Measurements from ENCODE around the gene ZNF764. TPM values are rescaled to one million over a fixed set of nuclear protein-coding genes. Genes with fewer than 3 reads are reported as not detected.

ZNF764 gene
- total RNA-seq: 7.3 and 9.0 TPM in 2 replicates

DNA sequence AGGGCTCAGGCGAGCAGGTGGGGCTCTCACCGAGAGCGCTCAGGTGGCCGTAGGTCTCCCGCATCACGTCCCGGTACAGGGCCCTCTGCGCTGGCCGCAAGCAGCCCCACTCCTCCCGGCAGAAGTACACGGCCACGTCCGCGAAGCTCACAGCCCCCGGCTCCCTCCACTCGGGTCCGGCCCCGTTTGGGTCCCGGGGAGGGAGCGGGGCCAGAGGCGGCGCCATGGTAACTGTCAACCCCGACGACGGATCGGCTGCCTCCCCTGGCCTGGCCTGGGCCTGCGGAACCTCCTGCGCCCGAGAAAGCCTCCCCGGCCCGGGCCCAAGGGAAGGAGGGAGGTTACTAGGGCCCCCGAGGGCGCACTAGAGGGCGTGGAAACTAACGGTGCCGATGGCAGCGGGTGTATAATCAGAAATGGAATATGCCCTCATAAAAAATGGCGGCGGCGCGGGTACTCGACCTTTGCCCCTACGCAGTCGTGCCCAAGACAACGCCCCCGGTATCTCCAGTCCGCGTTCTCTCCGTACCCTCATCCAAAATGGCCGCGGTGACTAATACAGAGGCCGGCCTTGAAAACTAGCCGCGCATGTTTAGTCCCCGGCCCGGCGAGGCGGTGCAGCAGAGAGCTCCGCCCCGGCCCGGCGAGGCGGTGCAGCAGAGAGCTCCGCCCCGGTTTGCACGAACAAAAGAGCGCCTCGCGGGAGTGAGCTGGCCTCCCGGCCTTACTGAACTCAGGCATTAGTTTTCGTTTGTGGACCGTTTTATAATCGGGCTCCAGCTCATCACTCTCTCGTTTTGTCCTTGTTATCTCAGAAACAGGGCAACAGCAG is at the start of gene ZNF764:
TSS of gene ZNF764 (minus strand) at position 418 of the 832 bp plus-strand sequence. CDS start at position 226, 192 bp downstream.

DNA sequence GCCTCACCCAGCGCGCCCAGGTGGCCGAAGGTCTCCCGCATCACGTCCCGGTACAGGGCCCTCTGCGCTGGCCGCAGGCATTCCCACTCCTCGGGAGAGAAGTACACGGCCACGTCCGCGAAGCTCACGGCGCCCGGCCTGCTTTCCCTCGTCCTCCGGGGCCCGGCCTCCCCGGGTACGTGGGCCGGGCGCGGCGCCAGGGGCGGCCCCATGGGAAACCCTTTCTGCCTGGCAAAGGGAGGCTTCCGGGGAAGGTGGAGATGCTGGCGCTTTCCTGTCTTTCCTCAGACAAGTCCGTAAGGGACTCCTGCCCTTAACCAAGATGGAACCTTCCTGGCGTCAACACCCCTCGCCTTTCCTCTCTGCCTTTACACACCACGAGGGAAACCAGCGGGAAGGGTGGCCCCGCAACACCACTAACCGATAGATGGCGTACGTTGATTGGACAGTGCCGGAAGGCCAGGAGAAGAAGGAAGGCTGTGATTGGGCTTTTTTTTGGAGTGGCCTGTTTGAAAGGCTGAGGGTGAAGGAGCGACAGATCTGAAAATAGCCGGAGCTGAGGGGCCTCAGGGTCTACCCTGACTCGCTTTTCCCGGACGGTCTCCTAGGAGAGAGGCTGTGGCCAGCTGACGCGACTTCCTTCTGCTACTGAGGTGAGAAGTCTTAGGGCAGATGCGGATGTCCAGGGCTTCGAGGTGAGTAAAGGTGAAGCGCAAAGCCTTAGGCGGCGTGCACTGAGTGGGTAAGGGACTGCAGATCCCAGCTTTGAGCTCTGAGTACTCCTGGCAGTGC is 27.4 kb upstream of the ZNF764 start, which contains the start of gene ZNF785:
TSS of gene ZNF785 (minus strand) at position 298 of the 792 bp plus-strand sequence. CDS start at position 212, 86 bp downstream.

DNA sequence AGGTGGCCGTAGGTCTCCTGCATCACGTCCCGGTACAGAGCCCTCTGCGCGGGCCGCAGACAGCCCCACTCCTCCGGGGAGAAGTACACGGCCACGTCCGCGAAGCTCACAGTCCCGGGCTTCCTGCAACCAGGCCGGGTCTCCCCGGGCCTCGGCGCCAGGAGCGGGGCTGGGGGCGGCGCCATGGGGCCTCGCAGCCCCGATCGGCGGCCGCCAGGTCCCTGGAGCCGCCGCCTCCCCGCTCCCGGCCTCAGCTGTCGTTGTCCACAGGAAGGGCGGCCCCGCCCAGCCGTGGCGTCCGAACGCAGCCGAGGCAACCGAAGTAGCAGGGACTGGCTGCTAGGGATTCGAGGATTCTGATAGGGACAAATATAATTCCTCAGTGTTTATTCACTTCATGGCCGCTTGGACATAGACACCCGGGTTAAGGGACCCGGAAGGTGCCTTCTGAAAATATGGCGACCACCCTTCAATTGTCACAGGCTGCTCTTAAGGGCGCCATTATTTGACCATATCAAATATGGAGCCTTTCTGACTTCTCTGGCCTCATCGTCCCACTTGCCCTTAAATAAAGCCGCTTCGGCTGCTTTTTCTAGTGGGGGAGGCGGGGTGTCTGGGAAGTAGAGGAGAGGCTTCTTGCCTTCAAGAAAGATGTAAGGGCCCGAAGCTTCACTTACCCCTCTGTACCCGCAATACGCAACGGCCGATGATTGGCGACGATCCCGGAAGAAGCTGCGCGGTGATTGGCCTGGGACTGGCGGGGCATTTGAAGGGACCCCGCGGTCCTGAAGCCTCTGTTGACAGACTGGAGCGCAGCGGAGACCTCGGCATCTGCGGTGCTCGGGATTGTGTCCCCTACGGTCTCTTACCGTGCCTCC is 13.5 kb upstream of the ZNF764 start, which contains the start of gene ZNF688:
TSS of gene ZNF688 (minus strand) at position 270 of the 878 bp plus-strand sequence. CDS start at position 185, 85 bp downstream.

DNA sequence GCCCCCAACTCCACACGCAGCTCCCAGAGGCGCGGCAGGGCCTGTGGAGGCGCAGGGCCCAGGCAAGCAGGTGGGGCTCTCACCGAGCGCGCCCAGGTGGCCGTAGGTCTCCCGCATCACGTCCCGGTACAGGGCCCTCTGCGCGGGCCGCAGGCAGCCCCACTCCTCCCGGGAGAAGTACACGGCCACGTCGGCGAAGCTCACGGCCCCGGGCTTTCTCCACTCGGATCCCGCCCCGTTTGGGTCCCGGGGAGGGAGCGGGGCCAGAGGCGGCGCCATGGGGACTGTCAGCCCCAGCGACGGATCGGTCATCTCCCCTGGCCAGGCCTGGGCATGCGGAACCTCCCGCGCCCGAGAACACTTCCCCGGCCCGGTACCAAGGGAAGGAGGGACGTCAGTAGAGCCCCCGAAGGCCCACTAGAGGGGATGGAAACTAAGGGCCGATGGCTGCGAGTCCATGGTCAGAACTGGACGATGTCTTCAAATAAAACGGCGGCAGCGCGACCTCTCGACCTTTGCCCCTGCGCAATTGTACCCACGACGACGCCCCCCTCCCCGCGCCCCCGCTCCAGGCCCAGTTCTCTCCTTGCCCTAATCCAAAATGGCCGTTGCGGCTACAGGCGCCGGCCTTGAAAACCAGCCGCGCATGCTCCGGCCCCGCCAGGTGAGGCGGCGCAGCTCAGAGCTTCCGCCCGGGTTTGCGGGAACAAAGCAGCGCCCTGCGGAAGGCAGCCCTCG is 23.6 kb downstream of the ZNF764 start, which contains the start of gene ZNF747:
TSS of gene ZNF747 (minus strand) at position 491 of the 738 bp plus-strand sequence. CDS start at position 312, 179 bp downstream.

DNA sequence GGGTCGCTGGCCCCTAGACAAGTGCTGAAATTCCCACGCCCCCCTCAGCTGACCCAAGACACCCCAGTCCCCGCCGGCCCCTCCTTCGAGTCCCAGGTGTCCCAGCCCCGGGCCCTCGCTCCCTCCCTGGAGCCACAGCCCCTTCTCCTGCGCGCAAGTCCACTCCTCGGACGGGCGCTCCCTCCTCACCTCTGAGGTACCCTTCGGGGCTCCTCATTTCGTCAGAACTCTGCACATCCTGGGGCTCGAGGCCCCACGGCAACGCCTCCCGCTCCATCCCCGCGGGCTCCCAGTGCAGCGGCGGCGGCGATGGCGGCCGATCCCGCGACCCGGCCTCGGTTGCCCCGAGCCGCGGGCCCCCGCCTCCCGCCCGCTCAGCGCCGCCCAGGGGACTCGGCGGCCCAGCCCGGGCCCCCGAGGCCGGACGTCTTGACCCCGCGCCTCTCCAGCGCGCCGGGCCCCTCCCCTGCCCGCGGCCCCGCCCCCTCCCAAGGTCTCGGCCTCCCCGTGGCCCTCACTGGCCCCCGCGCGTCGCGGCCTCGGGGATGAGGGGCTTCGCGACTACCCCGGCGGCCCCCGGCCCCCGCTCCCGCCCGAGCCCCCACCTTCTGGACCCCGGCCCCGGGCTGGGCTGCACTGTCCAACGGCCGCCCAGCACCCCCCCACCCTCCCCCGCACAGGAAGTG is 31.9 kb downstream of the ZNF764 start, which contains the start of gene ZNF768:
TSS of gene ZNF768 (minus strand) at position 430 of the 686 bp plus-strand sequence. CDS start at position 277, 153 bp downstream.

Other genes with a start within 250 kb of the ZNF764 start
- gene CD2BP2, start 203.1 kb downstream of the ZNF764 start, total RNA-seq: 42.4 and 48.6 TPM in 2 replicates
- gene TBC1D10B, start 187.9 kb downstream of the ZNF764 start, total RNA-seq: 32.0 and 44.6 TPM in 2 replicates
- not detected in 2 replicates for gene MYL11, start 183.6 kb downstream of the ZNF764 start, total RNA-seq
- not detected in 2 replicates for gene SEPTIN1, start 175.8 kb downstream of the ZNF764 start, total RNA-seq
- gene ZNF48, start 163.0 kb downstream of the ZNF764 start, total RNA-seq: 3.7 and 7.6 TPM in 2 replicates
- gene ZNF771, start 150.8 kb downstream of the ZNF764 start, total RNA-seq: 11.9 and 17.2 TPM in 2 replicates
- 14.6 and 19.8 TPM in 2 replicates for gene DCTPP1, start 128.3 kb downstream of the ZNF764 start, total RNA-seq
- 16.4 and 24.5 TPM in 2 replicates for gene SEPHS2, start 112.5 kb downstream of the ZNF764 start, total RNA-seq
- gene ITGAL, start 85.6 kb downstream of the ZNF764 start, total RNA-seq: not detected in 2 replicates
- 23.6 and 24.8 TPM in 2 replicates for gene ZNF768, start 31.8 kb downstream of the ZNF764 start, total RNA-seq
- 6.9 and 11.3 TPM in 2 replicates for gene ZNF747, start 23.5 kb downstream of the ZNF764 start, total RNA-seq
- 6.6 and 11.7 TPM in 2 replicates for gene ZNF688, start 13.3 kb upstream of the ZNF764 start, total RNA-seq
- 4.9 and 8.1 TPM in 2 replicates for gene ZNF785, start 27.3 kb upstream of the ZNF764 start, total RNA-seq
- 3.6 and 7.5 TPM in 2 replicates for gene ZNF689, start 52.0 kb upstream of the ZNF764 start, total RNA-seq
- 5.0 and 12.6 TPM in 2 replicates for gene PRR14, start 92.6 kb upstream of the ZNF764 start, total RNA-seq
- 17.8 and 19.7 TPM in 2 replicates for gene FBRS, start 100.1 kb upstream of the ZNF764 start, total RNA-seq
- gene SRCAP, start 140.8 kb upstream of the ZNF764 start, total RNA-seq: 10.8 and 13.1 TPM in 2 replicates
- gene PHKG2, start 190.1 kb upstream of the ZNF764 start, total RNA-seq: 14.4 and 18.3 TPM in 2 replicates
- 2.1 TPM in 1 of 2 replicates, not detected in the other for gene CFAP119, start 203.7 kb upstream of the ZNF764 start, total RNA-seq
- 56.7 and 58.8 TPM in 2 replicates for gene RNF40, start 203.9 kb upstream of the ZNF764 start, total RNA-seq
- gene ZNF629, start 228.8 kb upstream of the ZNF764 start, total RNA-seq: 12.1 and 12.8 TPM in 2 replicates